Measurements from ENCODE around the gene ZNF564. TPM values are rescaled to one million over a fixed set of nuclear protein-coding genes. Genes with fewer than 3 reads are reported as not detected.

ZNF564 gene
- total RNA-seq, 2 experiments from 2014 or later = 18.1 to 19.0 TPM

GRCh38 chr19:12485571-12485970 is 65.7 kb downstream of the ZNF564 start:
- POLR2A ChIA-PET = no interaction called here
- ATAC-seq (ENCODE audit: low read depth) (no peak), DNase-seq (no peak)
- H3K36me3 Mint-ChIP-seq = peaks cover 8% of the 10 kb centered on the region
- H3K4me3 Mint-ChIP-seq = peak overlapping the region; percentile 90
- H3K4me1 Mint-ChIP-seq = peaks cover 24% of the 10 kb centered on the region
- H3K9me3 Mint-ChIP-seq = peaks cover 1% of the 10 kb centered on the region
- no peaks in the 10 kb centered on the region for H3K27me3 Mint-ChIP-seq
- no peak overlapping the region for H3K27ac Mint-ChIP-seq

- H3K9me3 Mint-ChIP-seq = peaks cover 1% of the 10 kb centered on the region
- H3K4me3 Mint-ChIP-seq = peak overlapping the region; percentile 90
- peaks cover 8% of the 10 kb centered on the region for H3K36me3 Mint-ChIP-seq
- peaks cover 24% of the 10 kb centered on the region for H3K4me1 Mint-ChIP-seq
- H3K27ac Mint-ChIP-seq = peak overlapping the region; percentile 83
- POLR2A ChIA-PET = interaction anchor here (0.9 to 2.3 kb wide), 3 partner anchors 9 to 670 kb away, joined by 3 to 12 read pairs (median 4); no protein-coding TSS in a partner anchor
- ATAC-seq (ENCODE audit: low read depth) = peak; percentile 25
- no peaks in the 10 kb centered on the region for H3K27me3 Mint-ChIP-seq
- no peak for DNase-seq
These were observed 66.2 kb downstream of the ZNF564 start for GRCh38 chr19:12485052-12485416.

- H3K27ac Mint-ChIP-seq = peak within 1 kb of the TSS; percentile 83
- no peaks in the 10 kb centered on the region for H3K27me3 Mint-ChIP-seq
- POLR2A ChIA-PET = interaction anchor here (0.9 to 2.3 kb wide), 3 partner anchors 9 to 669 kb away, joined by 3 to 12 read pairs (median 4); no protein-coding TSS in a partner anchor
These were observed 66.8 kb downstream of the ZNF564 start, which contains the start of gene ZNF709 for GRCh38 chr19:12484371-12485051. TSS of gene ZNF709 (minus strand) at chr19:12484816. CDS start at chr19:12484657, 159 bp downstream.

GRCh38 chr19:12484011-12484370 is 67.3 kb downstream of the ZNF564 start:
- Mint-ChIP-seq H3K27ac (peak overlapping the region; percentile 60), H3K4me3 (peak overlapping the region; percentile 90), H3K4me1 (peaks cover 24% of the 10 kb centered on the region), H3K27me3 (no peaks in the 10 kb centered on the region), H3K9me3 (peaks cover 1% of the 10 kb centered on the region), H3K36me3 (peaks cover 8% of the 10 kb centered on the region)
- POLR2A ChIA-PET = interaction anchor here (2.3 kb wide), 1 partner anchor 12 kb away, joined by 12 read pairs; no protein-coding TSS in a partner anchor
- ATAC-seq (ENCODE audit: low read depth) (no peak), DNase-seq (no peak)

More at GRCh38 chr19:12484371-12485051, 66.8 kb downstream of the ZNF564 start, which contains the start of gene ZNF709:
- H3K36me3 Mint-ChIP-seq = peaks cover 8% of the 10 kb centered on the region
- H3K9me3 Mint-ChIP-seq = peaks cover 1% of the 10 kb centered on the region
- H3K4me3 Mint-ChIP-seq = peak within 1 kb of the TSS; percentile 90
- H3K4me1 Mint-ChIP-seq = peaks cover 24% of the 10 kb centered on the region
- peak; percentile 90 for DNase-seq
- peak; percentile 95 for ATAC-seq (ENCODE audit: low read depth)

DNA sequence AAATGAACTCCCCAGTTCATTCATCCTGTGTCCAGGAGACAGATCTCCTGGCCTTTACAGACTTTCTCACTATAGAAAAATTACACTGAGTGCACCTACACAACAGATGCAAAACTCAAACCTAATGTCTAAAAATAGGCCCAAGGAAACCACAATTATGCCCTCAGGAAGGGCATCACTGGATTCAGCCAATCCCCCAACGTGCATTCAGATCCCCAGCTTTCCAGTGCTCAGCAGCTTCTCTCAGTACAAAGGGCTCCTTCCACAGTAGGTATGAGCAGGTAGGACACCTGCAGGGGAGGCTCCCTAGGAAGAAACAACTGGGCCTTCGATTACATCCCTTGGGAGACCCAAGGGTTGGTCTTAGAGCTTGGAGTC is 68.8 kb downstream of the ZNF564 start:
- no peak for ATAC-seq (ENCODE audit: low read depth)
- Mint-ChIP-seq H3K9me3 (peaks cover under 1% of the 10 kb centered on the region), H3K27me3 (no peaks in the 10 kb centered on the region), H3K4me3 (peak overlapping the region; percentile 7), H3K4me1 (peaks cover 31% of the 10 kb centered on the region), H3K27ac (no peak overlapping the region), H3K36me3 (peaks cover 11% of the 10 kb centered on the region)
- POLR2A ChIA-PET = interaction anchor here (0.6 kb wide), 1 partner anchor 149 kb away, joined by 3 read pairs; the partner anchor contains the start of gene ZNF563
- no peak for DNase-seq

DNA sequence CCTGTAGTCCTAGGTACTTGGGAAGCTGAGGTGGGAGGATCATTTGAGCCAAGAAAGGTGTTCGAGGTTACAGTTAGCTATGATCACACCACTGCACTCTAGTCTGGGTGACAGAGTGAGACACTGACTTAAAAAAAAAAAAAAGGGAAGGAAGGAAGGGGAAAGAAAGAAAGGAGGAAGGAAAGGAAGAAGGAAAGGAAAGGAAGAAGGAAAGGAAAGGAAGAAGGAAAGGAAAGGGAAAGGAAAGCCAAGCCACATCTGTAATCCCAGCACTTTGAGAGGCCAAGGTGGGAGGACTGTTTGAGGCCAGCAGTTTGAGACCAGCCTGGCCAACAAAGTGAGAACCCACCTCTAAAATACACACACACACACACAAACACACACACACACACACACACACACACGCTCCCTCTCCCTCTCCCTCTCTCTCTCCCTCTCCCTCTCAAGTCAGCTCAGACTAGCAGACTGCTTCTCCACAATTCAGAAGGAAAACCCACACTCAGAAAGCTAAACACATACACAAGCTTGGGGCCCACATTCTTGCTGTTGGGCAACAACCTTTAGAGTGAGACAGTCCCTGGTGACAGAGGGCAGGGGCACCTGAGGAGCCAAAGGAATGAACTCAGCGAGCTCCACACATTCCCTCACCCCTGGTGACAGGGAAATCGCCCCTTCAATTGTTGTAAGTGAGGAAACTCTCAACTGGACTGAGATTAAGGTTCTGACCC is 69.3 kb downstream of the ZNF564 start:
- H3K27me3 Mint-ChIP-seq = no peaks in the 10 kb centered on the region
- no peaks in the 10 kb centered on the region for H3K9me3 Mint-ChIP-seq
- DNase-seq (no peak), ATAC-seq (ENCODE audit: low read depth) (no peak)
- POLR2A ChIA-PET = interaction anchor here (0.8 kb wide), 1 partner anchor 184 kb away, joined by 4 read pairs; no protein-coding TSS in a partner anchor
- H3K4me1 Mint-ChIP-seq = peaks cover 31% of the 10 kb centered on the region
- H3K27ac Mint-ChIP-seq = peak overlapping the region; percentile 5
- peaks cover 11% of the 10 kb centered on the region for H3K36me3 Mint-ChIP-seq
- peak overlapping the region; percentile 29 for H3K4me3 Mint-ChIP-seq

GRCh38 chr19:12478234-12478941 is 72.9 kb downstream of the ZNF564 start:
- no peak overlapping the region for H3K4me3 Mint-ChIP-seq
- ATAC-seq (ENCODE audit: low read depth) = no peak
- H3K4me1 Mint-ChIP-seq = peaks cover 19% of the 10 kb centered on the region
- POLR2A ChIA-PET = no interaction called here
- H3K36me3 Mint-ChIP-seq = peaks cover 17% of the 10 kb centered on the region
- no peak overlapping the region for H3K27ac Mint-ChIP-seq
- no peak for DNase-seq
- peaks cover 4% of the 10 kb centered on the region for H3K9me3 Mint-ChIP-seq
- no peaks in the 10 kb centered on the region for H3K27me3 Mint-ChIP-seq

Other genes starting within 250 kb of the ZNF564 start
- gene ZNF563, start 217.8 kb downstream of the ZNF564 start, total RNA-seq = 1 to 10 TPM; 5.2 to 6.3 TPM
- gene ZNF442, start 185.8 kb downstream of the ZNF564 start, total RNA-seq = 1 to 10 TPM; 2.6 to 4.3 TPM
- gene ZNF799, start 150.2 kb downstream of the ZNF564 start, total RNA-seq = 1 to 10 TPM; 7.6 to 7.9 TPM
- gene ZNF443, start 110.5 kb downstream of the ZNF564 start, total RNA-seq = 1 to 10 TPM; 6.9 to 7.1 TPM
- 1 to 10 TPM; 4.9 to 5.0 TPM for gene ZNF709, start 66.7 kb downstream of the ZNF564 start, total RNA-seq
- 10 to 100 TPM; 14.9 to 17.4 TPM for gene ZNF490, start 59.3 kb upstream of the ZNF564 start, total RNA-seq
- gene ZNF791, start 59.4 kb upstream of the ZNF564 start, total RNA-seq = 10 to 100 TPM; 37.1 to 42.7 TPM
- gene MAN2B1, start 115.3 kb upstream of the ZNF564 start, total RNA-seq = 100 to 1,000 TPM; 108 to 115 TPM
- 10 to 100 TPM; 18.2 to 21.1 TPM for gene WDR83, start 115.3 kb upstream of the ZNF564 start, total RNA-seq
- 100 to 1,000 TPM; 148 to 149 TPM for gene DHPS, start 130.4 kb upstream of the ZNF564 start, total RNA-seq
- gene GNG14, start 136.5 kb upstream of the ZNF564 start, total RNA-seq = not detected
- 1 to 10 TPM; 4.9 to 5.3 TPM for gene FBXW9, start 145.1 kb upstream of the ZNF564 start, total RNA-seq
- 10 to 100 TPM; 80.8 to 81.9 TPM for gene TNPO2, start 172.4 kb upstream of the ZNF564 start, total RNA-seq
- gene TRIR, start 183.2 kb upstream of the ZNF564 start, total RNA-seq = 100 to 1,000 TPM; 213 to 214 TPM
- gene GET3, start 186.0 kb upstream of the ZNF564 start, total RNA-seq = 10 to 100 TPM; 46.4 to 47.2 TPM
- not detected for gene BEST2, start 200.3 kb upstream of the ZNF564 start, total RNA-seq
- 10 to 100 TPM; 20.0 to 20.3 TPM for gene HOOK2, start 224.1 kb upstream of the ZNF564 start, total RNA-seq
- gene JUNB, start 240.0 kb upstream of the ZNF564 start, total RNA-seq = 10 to 100 TPM; 82.7 to 84.6 TPM

All from activated naive CD8-positive, alpha-beta T cell treated with anti-CD3 and anti-CD28 coated beads, Interleukin-2, amount 10 ng/mL, durations not matched to agents 7 days and 5 days (primary cell).